Measurements from ENCODE around the gene RAB27A.
"Not testable (repeated sequence)": the region's sequence is repeated elsewhere in the genome, so short reads cannot be mapped to it uniquely, and the experiment has no call there.

Gene RAB27A

DNA sequence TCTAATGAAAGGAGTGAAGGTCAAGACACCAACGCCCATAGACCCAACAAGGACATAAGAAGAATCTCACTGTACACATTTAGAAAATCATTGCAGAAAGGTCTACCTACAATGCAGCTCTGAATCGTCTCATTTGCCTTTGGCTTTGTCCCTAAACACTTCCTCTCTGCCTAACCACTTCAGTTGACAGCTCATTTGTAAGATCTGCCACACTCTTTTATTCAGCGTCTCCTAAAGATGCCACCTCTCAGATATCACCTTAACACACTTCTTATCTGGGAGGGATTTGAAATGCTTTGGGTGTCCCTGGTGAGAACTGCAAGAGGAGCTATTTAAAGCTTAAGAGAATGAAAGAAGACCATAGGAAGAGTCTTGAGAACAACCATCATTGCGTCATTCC, 38.7 kb downstream of the RAB27A start:
- no peak overlapping the region for H3K9ac ChIP-seq
- no peaks in the 10 kb centered on the region for H3K36me3 ChIP-seq (ENCODE audit: insufficient read depth)
- no peak overlapping the region for H3K27ac ChIP-seq
- no peaks in the 10 kb centered on the region for H3K4me1 ChIP-seq (ENCODE audit: low read depth, poor library complexity, severe bottlenecking)
- no peak overlapping the region for H2AFZ ChIP-seq (ENCODE audit: low read depth)
- H3K79me2 ChIP-seq (ENCODE audit: insufficient read depth, low read depth) = no peaks in the 10 kb centered on the region
- H3K27me3 ChIP-seq (ENCODE audit: insufficient read depth, low read depth) = no peaks in the 10 kb centered on the region
- TF ChIP-seq, protein P1, sequence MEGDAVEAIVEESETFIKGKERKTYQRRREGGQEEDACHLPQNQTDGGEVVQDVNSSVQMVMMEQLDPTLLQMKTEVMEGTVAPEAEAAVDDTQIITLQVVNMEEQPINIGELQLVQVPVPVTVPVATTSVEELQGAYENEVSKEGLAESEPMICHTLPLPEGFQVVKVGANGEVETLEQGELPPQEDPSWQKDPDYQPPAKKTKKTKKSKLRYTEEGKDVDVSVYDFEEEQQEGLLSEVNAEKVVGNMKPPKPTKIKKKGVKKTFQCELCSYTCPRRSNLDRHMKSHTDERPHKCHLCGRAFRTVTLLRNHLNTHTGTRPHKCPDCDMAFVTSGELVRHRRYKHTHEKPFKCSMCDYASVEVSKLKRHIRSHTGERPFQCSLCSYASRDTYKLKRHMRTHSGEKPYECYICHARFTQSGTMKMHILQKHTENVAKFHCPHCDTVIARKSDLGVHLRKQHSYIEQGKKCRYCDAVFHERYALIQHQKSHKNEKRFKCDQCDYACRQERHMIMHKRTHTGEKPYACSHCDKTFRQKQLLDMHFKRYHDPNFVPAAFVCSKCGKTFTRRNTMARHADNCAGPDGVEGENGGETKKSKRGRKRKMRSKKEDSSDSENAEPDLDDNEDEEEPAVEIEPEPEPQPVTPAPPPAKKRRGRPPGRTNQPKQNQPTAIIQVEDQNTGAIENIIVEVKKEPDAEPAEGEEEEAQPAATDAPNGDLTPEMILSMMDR (conservative IDR thresholded peaks at IDR 0.05; ENCODE audit: low read depth, low read length) = no peak
- no peak overlapping the region for H3K4me2 ChIP-seq
- H4K20me1 ChIP-seq (ENCODE audit: insufficient read depth) = no peaks in the 10 kb centered on the region
- H3K4me3 ChIP-seq (IDR thresholded peaks at IDR 0.05; ENCODE audit: insufficient read depth, low read depth, low read length) = no peak overlapping the region

DNA sequence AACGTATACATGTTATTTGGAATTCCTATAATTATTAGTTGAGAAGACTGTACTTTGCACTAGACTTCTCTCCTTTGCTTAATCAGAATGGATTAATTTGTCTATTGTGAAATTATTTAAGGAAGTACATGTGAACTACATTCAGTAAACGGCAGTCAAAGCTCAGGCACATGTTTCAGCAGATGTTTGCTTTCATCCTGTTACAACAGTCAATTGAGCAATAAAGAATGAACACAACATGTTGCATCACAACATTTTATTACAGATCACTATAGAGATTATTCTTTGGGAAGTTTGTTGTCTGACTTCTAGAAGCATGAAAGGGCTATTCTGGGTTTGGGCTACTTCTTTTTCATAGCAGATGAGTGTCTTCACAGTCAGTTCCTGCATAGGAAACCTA, 39.2 kb downstream of the RAB27A start:
- Histone ChIP-seq H3K79me2 (ENCODE audit: insufficient read depth, low read depth) (no peaks in the 10 kb centered on the region), H3K27ac (no peak overlapping the region)

DNA sequence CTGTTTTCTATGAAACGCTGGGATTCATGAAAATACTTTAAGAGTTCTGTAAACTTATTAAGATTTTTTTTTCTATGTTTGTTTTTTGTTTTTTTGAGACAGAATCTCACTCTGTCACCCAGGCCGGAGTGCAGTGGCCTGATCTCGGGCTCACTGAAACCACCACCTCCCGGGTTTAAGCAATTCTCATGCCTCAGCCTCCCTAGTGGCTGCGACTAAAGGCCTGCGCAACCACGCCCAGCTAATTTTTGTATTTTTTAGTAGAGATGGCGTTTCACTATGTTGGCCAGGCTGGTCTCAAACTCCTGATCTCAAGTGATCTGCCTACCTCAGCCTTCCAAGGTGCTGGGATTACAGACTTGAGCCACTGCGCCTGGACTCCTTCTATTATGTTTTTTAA, 39.7 kb downstream of the RAB27A start:
- H3K9ac ChIP-seq; H2AFZ ChIP-seq (ENCODE audit: low read depth); H3K4me3 ChIP-seq (IDR thresholded peaks at IDR 0.05; ENCODE audit: insufficient read depth, low read depth, low read length); H3K36me3 ChIP-seq (ENCODE audit: insufficient read depth); H3K4me1 ChIP-seq (ENCODE audit: low read depth, poor library complexity, severe bottlenecking); H4K20me1 ChIP-seq (ENCODE audit: insufficient read depth); H3K79me2 ChIP-seq (ENCODE audit: insufficient read depth, low read depth); H3K27ac ChIP-seq; H3K4me2 ChIP-seq; H3K27me3 ChIP-seq (ENCODE audit: insufficient read depth, low read depth): not testable (repeated sequence)

More for the DNA sequence above, 39.2 kb downstream of the RAB27A start:
- H3K4me1 ChIP-seq (ENCODE audit: low read depth, poor library complexity, severe bottlenecking) = no peaks in the 10 kb centered on the region
- H3K36me3 ChIP-seq (ENCODE audit: insufficient read depth) = no peaks in the 10 kb centered on the region
- no peaks in the 10 kb centered on the region for H4K20me1 ChIP-seq (ENCODE audit: insufficient read depth)
- TF ChIP-seq, protein P1 (conservative IDR thresholded peaks at IDR 0.05; ENCODE audit: low read depth, low read length) = no peak
- H2AFZ ChIP-seq (ENCODE audit: low read depth) = no peak overlapping the region
- no peak overlapping the region for H3K9ac ChIP-seq
- no peak overlapping the region for H3K4me3 ChIP-seq (IDR thresholded peaks at IDR 0.05; ENCODE audit: insufficient read depth, low read depth, low read length)
- H3K4me2 ChIP-seq = no peak overlapping the region
- H3K27me3 ChIP-seq (ENCODE audit: insufficient read depth, low read depth) = no peaks in the 10 kb centered on the region

DNA sequence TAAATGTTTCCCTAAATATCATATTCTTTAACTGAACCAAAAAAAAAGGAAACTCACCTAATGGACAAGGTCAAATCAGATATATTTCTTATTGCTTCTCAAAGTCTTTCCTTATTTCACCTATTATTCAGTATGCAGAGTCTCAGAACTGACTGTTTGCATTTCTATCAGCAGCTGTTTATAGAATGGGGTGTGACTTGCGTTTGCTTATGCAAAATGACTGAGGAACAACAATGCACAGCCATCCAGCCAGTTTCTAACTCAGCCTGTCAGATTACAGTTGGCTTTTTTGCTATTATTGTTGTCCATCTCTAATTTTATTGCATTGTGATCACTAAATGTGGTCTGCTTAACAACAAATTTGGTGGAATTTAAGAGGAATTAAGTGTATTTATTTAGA, 40.7 kb downstream of the RAB27A start:
- Histone ChIP-seq H3K79me2 (ENCODE audit: insufficient read depth, low read depth) (no peaks in the 10 kb centered on the region), H3K27ac (no peak overlapping the region)
- TF ChIP-seq, protein P1 (conservative IDR thresholded peaks at IDR 0.05; ENCODE audit: low read depth, low read length) = no peak

DNA sequence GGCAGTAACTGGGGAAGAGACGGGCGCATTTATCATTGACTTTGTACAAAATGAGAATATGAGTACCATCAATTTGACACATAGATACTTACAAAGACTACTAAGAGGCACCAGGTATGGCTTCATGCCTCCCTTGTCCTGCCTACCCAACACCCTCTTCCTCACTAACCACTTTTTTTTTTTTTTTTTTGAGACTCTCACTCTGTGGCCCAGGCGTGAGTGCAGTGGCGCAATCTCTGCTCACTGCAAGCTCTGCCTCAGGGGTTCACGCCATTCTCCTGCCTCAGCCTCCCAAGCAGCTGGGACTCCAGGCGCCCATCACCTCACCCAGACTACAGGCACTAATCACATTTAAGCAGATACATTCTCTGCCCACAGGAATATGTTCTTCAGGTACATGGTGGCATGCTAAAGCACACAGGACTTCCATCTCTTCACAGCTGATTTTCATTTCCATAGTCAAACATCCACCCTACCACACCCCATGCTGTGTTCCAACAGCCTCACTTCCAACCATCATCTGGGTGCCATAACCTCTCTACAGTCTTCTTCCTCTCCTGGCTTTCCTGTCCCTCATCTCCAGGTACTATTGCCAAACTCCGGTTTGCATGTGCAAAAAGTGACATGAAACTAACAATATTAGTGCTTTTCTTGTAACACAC, 41.7 kb downstream of the RAB27A start:
- no peaks in the 10 kb centered on the region for H3K79me2 ChIP-seq (ENCODE audit: insufficient read depth, low read depth)
- no peak overlapping the region for H3K4me3 ChIP-seq (IDR thresholded peaks at IDR 0.05; ENCODE audit: insufficient read depth, low read depth, low read length)
- H3K27me3 ChIP-seq (ENCODE audit: insufficient read depth, low read depth) = no peaks in the 10 kb centered on the region
- H3K27ac ChIP-seq = no peak overlapping the region
- no peaks in the 10 kb centered on the region for H4K20me1 ChIP-seq (ENCODE audit: insufficient read depth)
- no peak overlapping the region for H3K9ac ChIP-seq
- H2AFZ ChIP-seq (ENCODE audit: low read depth) = no peak overlapping the region
- TF ChIP-seq, protein P1 (conservative IDR thresholded peaks at IDR 0.05; ENCODE audit: low read depth, low read length) = no peak
- no peaks in the 10 kb centered on the region for H3K36me3 ChIP-seq (ENCODE audit: insufficient read depth)
- H3K4me2 ChIP-seq = no peak overlapping the region
- peaks cover 4% of the 10 kb centered on the region for H3K4me1 ChIP-seq (ENCODE audit: low read depth, poor library complexity, severe bottlenecking)

More for the DNA sequence above, 40.7 kb downstream of the RAB27A start:
- no peaks in the 10 kb centered on the region for H3K36me3 ChIP-seq (ENCODE audit: insufficient read depth)
- H3K4me1 ChIP-seq (ENCODE audit: low read depth, poor library complexity, severe bottlenecking) = no peaks in the 10 kb centered on the region
- H4K20me1 ChIP-seq (ENCODE audit: insufficient read depth) = no peaks in the 10 kb centered on the region
- no peak overlapping the region for H3K9ac ChIP-seq
- no peak overlapping the region for H3K4me3 ChIP-seq (IDR thresholded peaks at IDR 0.05; ENCODE audit: insufficient read depth, low read depth, low read length)
- H2AFZ ChIP-seq (ENCODE audit: low read depth) = no peak overlapping the region
- no peak overlapping the region for H3K4me2 ChIP-seq
- H3K27me3 ChIP-seq (ENCODE audit: insufficient read depth, low read depth) = no peaks in the 10 kb centered on the region

Measured in KMS-11 (cell line).